Measurements from ENCODE around the gene TMEM145. TPM values are rescaled to one million over a fixed set of nuclear protein-coding genes. Genes with fewer than 3 reads are reported as not detected.
A peak's percentile ranks its signal among the peaks of the same experiment; 100 is the strongest.

TMEM145 gene
- total RNA-seq, 4 donors from 2014 or later: 0.20 TPM; not detected in 3

DNA sequence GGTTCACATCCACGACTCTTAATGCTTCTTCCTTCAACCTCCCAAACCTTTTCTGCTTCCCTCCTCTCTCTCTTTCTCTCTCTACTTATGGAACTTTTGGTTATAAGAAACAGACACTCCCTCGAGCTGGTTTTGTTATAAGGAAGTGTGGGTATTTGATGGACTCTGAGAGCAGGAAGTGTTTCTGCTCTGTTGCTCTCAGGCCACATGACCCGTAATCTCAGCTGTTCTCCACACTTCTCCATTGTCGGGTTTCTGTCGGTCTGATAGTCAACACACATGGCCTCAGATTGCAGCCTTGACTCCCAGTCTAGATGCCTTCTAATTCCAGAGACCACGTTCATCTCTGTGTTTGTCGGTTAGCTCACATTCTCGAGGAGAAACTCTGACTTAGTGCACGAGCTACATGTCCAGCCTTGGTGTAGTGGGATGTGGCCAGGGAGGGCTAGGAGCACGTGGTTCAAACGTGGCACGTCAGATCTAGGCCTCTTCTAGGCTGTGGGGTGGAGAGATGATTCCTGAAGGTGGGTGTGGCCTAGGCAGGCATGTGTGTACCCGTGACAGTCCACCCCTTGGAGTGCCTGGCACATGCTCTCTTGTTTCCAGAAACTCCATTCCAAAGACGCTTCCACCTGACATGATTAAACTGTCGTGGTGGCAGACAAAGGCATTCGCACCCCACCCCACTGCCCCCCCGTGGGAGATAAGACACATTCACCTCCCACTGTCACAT lies 50.7 kb downstream of the TMEM145 start:
- H3K36me3 ChIP-seq: peaks cover 0 to 89% (median 0%) of the 10 kb centered on the region in 3 donors
- TF ChIP-seq CTCF (IDR thresholded peaks at IDR 0.05): no peak
- no peak for TF ChIP-seq POLR2A (IDR thresholded peaks at IDR 0.05)
- TF ChIP-seq EP300 (IDR thresholded peaks at IDR 0.05): no peak
- 88% methylated on average over 17 of the region's 17 CpGs for WGBS, 2 donors
- no peak overlapping the region for H3K4me3 ChIP-seq
- H3K27ac ChIP-seq: peak overlapping the region in 1 of 4 donors; percentile 8
- peak in 1 of 2 donors; percentile 21 for DNase-seq (ENCODE audit: low spot score in 2 of 2)
- no peaks in the 10 kb centered on the region for H3K4me1 ChIP-seq
- H3K9me3 ChIP-seq: peaks cover 0 to 7% (median 0%) of the 10 kb centered on the region in 4 donors
- H3K27me3 ChIP-seq: no peaks in the 10 kb centered on the region

- Histone ChIP-seq H3K4me1 (peaks cover 0 to 4% (median 0%) of the 10 kb centered on the region in 4 donors), H3K4me3 (no peak overlapping the region), H3K36me3 (peaks cover 0 to 91% (median 0%) of the 10 kb centered on the region in 3 donors), H3K27me3 (no peaks in the 10 kb centered on the region), H3K27ac (no peak overlapping the region), H3K9me3 (peaks cover 0 to 7% (median 0%) of the 10 kb centered on the region in 4 donors)
- DNase-seq (ENCODE audit: low spot score in 2 of 2): no peak
- 25 to 50% methylated on average over 1 of the region's 1 CpG for WGBS, 2 donors
- no peak for TF ChIP-seq CTCF (IDR thresholded peaks at IDR 0.05)
Measured at GRCh38 chr19:42366673-42367072, 53.6 kb downstream of the TMEM145 start.

GRCh38 chr19:42367929-42368328 lies 54.8 kb downstream of the TMEM145 start:
- 95% methylated on average over 4 of the region's 4 CpGs for WGBS, 2 donors
- no peak for DNase-seq (ENCODE audit: low spot score in 2 of 2)
- peaks cover 0 to 4% (median 0%) of the 10 kb centered on the region in 4 donors for H3K4me1 ChIP-seq
- no peak for TF ChIP-seq POLR2A (IDR thresholded peaks at IDR 0.05)
- no peak for TF ChIP-seq CTCF (IDR thresholded peaks at IDR 0.05)
- TF ChIP-seq EP300 (IDR thresholded peaks at IDR 0.05): no peak
- H3K36me3 ChIP-seq: peaks cover 0 to 90% (median 0%) of the 10 kb centered on the region in 3 donors
- H3K27me3 ChIP-seq: no peaks in the 10 kb centered on the region
- H3K9me3 ChIP-seq: peaks cover 0 to 7% (median 0%) of the 10 kb centered on the region in 4 donors
- H3K4me3 ChIP-seq: no peak overlapping the region
- no peak overlapping the region for H3K27ac ChIP-seq

GRCh38 chr19:42368360-42368759 lies 55.3 kb downstream of the TMEM145 start:
- WGBS, 2 donors: 92 to 95% methylated on average over 11 of the region's 11 CpGs
- no peak overlapping the region for H3K4me3 ChIP-seq
- TF ChIP-seq EP300 (IDR thresholded peaks at IDR 0.05) (no peak), POLR2A (IDR thresholded peaks at IDR 0.05) (no peak), CTCF (IDR thresholded peaks at IDR 0.05) (no peak)
- peaks cover 0 to 4% (median 0%) of the 10 kb centered on the region in 4 donors for H3K4me1 ChIP-seq
- DNase-seq (ENCODE audit: low spot score in 2 of 2): no peak
- peaks cover 0 to 90% (median 0%) of the 10 kb centered on the region in 3 donors for H3K36me3 ChIP-seq
- no peak overlapping the region for H3K27ac ChIP-seq
- no peaks in the 10 kb centered on the region for H3K27me3 ChIP-seq
- H3K9me3 ChIP-seq: peaks cover 0 to 3% (median 0%) of the 10 kb centered on the region in 4 donors

GRCh38 chr19:42368765-42369164 lies 55.7 kb downstream of the TMEM145 start:
- Histone ChIP-seq H3K4me3 (no peak overlapping the region), H3K36me3 (peaks cover 0 to 90% (median 0%) of the 10 kb centered on the region in 3 donors), H3K9me3 (peaks cover 0 to 3% (median 0%) of the 10 kb centered on the region in 4 donors), H3K27me3 (no peaks in the 10 kb centered on the region), H3K4me1 (peaks cover 0 to 4% (median 0%) of the 10 kb centered on the region in 4 donors), H3K27ac (no peak overlapping the region)
- no peak for DNase-seq (ENCODE audit: low spot score in 2 of 2)
- TF ChIP-seq POLR2A (IDR thresholded peaks at IDR 0.05) (no peak), EP300 (IDR thresholded peaks at IDR 0.05) (no peak), CTCF (IDR thresholded peaks at IDR 0.05) (no peak)
- 89% methylated on average over 15 of the region's 15 CpGs for WGBS, 2 donors
